Testis (tissue), 3 donors: ENCODE results near the gene SDCBP2. TPM values are rescaled to one million over a fixed set of nuclear protein-coding genes. Genes with fewer than 3 reads are reported as not detected.

Source experiments
- DNase-seq: peaks from one replicate; pipeline ENCODE4 v3.0.0-alpha.2; 2019
- H3K27ac ChIP-seq, 2 donors: fragments of 200-600 bp; sonication (generic); one replicate each; pipeline ENCODE4 v1.5.1; 2019
- H3K27me3 ChIP-seq: fragments of 200-600 bp; sonication (generic); one replicate; pipeline ENCODE4 v1.5.1; 2019
- H3K36me3 ChIP-seq: fragments of 200-600 bp; sonication (generic); one replicate; pipeline ENCODE4 v1.5.1; 2017; ENCODE audit warnings: low read depth; ENCODE audit errors: missing control alignments
- H3K4me1 ChIP-seq: fragments of 200-600 bp; sonication (generic); one replicate; pipeline ENCODE4 v1.5.1; 2019
- H3K4me3 ChIP-seq, 2 donors: fragments of 200-600 bp; sonication (generic); one replicate each; pipeline ENCODE4 v1.5.1; 2017 to 2019
- H3K9me3 ChIP-seq: fragments of 200-600 bp; sonication (generic); one replicate; pipeline ENCODE4 v1.5.1; 2017
- POLR2A ChIP-seq: fragments of 450-650 bp; IDR thresholded peaks from one replicate; pipeline ENCODE4 v1.6.1; 2017; ENCODE audit warnings: antibody characterized with exemption, mild to moderate bottlenecking, moderate library complexity
- WGBS, 2 donors: methylation state at CpG; one replicate each; pipeline ENCODE4 v1.1.5; 2018; 5-methylcytosine and 5-hydroxymethylcytosine counted together
- intact Hi-C: fragments of 100-400 bp; cut with DNase I; formaldehyde crosslinking; loops from one replicate; pipeline ENCODE4 v1.15.1; 2023; ENCODE audit warnings: low total_unique reads
- polyA plus RNA-seq: library from polyadenylated mRNA; stranded (reverse); fragments of 350-450 nt; fragmentation: Illumina TruSeq; extraction: RNeasy Lipid Tissue Mini Kit (QIAGEN cat#74804); gene quantifications from one replicate; pipeline ENCODE4 v1.2.3, GENCODE V29; 2014; ENCODE audit warnings: low read depth, low replicate concordance; ENCODE audit not compliant: insufficient read depth
- total RNA-seq, 2 donors: library from RNA; depleted of rRNA; stranded (reverse); fragments of >200 nt; gene quantifications; one replicate each; pipeline ENCODE4 v1.2.3, GENCODE V29; 2016
- TF ChIP-seq, protein P1 (sequence below), 3 experiments: fragments of 450-650 bp in 2 of 3; fragments of 200-600 bp in 1 of 3; sonication (generic) in 1 of 3; IDR thresholded peaks; one replicate each; pipeline ENCODE4 v1.5.1; 2016 to 2019; ENCODE audit warnings: antibody characterized with exemption in 3 of 3, mild to moderate bottlenecking in 2 of 3, moderate library complexity in 1 of 3

Gene SDCBP2
- total and polyA plus RNA-seq, 3 donors from 2014 or later = 5.5 to 10.9 (median 6.4) TPM

DNA sequence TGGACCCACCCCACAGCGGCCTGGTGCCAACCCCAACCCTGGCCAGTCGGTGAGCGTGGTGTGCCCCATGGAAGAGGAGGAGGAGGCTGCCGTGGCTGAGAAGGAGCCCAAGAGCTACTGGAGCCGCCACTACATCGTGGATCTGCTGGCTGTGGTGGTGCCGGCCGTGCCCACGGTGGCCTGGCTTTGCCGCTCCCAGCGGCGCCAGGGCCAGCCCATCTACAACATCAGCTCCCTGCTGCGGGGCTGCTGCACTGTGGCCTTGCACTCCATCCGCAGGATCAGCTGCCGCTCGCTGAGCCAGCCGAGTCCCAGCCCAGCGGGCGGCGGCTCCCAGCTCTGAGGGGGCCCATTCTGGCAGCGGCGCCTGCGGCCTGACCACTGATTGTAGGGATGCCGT is 23.2 kb downstream of the SDCBP2 start:
- intact Hi-C loops = no loop called here
- Histone ChIP-seq H3K27me3 (no peaks in the 10 kb centered on the region), H3K27ac (no peak overlapping the region), H3K36me3 (no peaks in the 10 kb centered on the region), H3K9me3 (no peaks in the 10 kb centered on the region), H3K4me3 (no peak overlapping the region), H3K4me1 (no peaks in the 10 kb centered on the region)
- TF ChIP-seq, protein P1, sequence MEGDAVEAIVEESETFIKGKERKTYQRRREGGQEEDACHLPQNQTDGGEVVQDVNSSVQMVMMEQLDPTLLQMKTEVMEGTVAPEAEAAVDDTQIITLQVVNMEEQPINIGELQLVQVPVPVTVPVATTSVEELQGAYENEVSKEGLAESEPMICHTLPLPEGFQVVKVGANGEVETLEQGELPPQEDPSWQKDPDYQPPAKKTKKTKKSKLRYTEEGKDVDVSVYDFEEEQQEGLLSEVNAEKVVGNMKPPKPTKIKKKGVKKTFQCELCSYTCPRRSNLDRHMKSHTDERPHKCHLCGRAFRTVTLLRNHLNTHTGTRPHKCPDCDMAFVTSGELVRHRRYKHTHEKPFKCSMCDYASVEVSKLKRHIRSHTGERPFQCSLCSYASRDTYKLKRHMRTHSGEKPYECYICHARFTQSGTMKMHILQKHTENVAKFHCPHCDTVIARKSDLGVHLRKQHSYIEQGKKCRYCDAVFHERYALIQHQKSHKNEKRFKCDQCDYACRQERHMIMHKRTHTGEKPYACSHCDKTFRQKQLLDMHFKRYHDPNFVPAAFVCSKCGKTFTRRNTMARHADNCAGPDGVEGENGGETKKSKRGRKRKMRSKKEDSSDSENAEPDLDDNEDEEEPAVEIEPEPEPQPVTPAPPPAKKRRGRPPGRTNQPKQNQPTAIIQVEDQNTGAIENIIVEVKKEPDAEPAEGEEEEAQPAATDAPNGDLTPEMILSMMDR (IDR thresholded peaks at IDR 0.05) = no peak
- no peak for TF ChIP-seq POLR2A
- no peak for DNase-seq
- WGBS, 2 donors = 89 to 94% methylated on average over 11 to 24 of the region's 24 CpGs

DNA sequence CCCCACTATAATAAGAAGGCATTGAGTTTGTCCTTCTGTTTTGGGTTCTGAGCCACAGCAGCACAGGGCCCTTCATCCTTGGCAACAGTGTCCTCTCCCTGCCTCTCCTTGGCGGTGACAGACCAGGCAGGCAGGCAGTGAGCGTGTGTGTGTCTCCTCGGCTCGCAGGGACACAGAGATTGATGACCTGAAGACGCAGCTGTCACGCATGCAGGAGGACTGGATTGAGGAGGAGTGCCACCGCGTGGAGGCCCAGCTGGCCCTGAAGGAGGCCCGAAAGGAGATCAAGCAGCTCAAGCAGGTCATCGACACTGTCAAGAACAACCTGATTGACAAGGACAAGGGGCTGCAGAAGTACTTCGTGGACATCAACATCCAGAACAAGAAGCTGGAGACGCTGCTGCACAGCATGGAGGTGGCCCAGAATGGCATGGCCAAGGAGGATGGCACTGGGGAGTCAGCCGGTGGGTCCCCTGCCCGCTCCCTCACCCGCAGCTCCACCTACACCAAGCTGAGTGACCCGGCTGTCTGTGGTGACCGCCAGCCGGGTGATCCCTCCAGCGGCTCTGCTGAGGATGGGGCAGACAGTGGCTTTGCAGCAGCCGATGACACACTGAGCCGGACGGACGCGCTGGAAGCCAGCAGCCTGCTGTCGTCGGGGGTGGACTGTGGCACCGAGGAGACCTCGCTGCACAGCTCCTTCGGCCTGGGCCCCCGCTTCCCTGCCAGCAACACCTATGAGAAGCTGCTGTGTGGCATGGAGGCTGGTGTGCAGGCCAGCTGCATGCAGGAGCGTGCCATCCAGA is 24.0 kb downstream of the SDCBP2 start:
- TF ChIP-seq POLR2A = no peak
- TF ChIP-seq, protein P1 (IDR thresholded peaks at IDR 0.05) = no peak
- Histone ChIP-seq H3K27me3 (no peaks in the 10 kb centered on the region), H3K27ac (no peak overlapping the region), H3K4me3 (no peak overlapping the region), H3K36me3 (no peaks in the 10 kb centered on the region), H3K9me3 (no peaks in the 10 kb centered on the region), H3K4me1 (no peaks in the 10 kb centered on the region)
- intact Hi-C loops = no loop called here
- DNase-seq = no peak
- WGBS, 2 donors = 58 to 82% methylated on average over 9 to 31 of the region's 31 CpGs

DNA sequence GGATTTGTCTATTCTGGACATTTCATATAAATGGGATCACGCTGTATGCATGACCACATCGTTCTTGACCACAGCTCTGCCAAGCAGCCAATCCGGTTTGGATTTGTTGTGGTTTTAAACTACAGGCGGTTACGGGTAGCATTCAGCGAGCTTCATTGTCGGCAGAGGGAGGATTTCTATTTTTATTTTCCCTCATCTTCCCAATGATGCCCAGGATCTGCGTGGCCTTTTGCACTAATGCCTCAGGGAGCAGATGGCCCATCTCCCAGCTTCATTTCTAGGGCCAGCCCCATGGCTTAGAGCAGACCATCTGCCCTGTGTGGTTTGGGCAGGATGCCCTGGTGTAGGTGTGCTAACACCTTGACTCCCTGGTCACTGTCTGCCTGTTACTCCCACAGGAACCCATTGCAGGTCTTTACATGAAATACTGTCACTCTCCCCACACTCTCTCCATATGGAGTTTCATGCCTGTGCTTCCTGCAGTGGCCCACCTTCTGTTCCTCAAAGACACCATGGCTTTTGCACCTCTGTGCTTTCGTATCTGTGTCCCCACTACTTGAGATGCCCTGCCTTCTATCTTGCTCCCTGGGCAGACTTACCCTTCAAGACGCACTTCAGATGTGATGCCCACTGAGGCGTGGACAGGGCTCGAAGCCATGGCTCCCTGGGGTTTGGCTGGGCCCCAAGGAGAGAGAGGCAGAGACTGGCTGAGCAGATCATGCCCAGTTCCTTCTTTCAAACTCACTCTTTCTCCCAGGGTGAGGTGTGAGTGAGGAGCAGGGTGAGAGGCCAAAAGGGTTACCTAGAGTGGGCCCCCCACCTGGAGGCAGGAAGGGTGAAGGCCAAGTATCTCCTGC is 26.0 kb downstream of the SDCBP2 start:
- no peaks in the 10 kb centered on the region for H3K9me3 ChIP-seq
- intact Hi-C loops = no loop called here
- no peak for DNase-seq
- TF ChIP-seq, protein P1 (IDR thresholded peaks at IDR 0.05) = no peak
- TF ChIP-seq POLR2A = no peak
- H3K4me3 ChIP-seq = no peak overlapping the region
- no peaks in the 10 kb centered on the region for H3K27me3 ChIP-seq
- no peaks in the 10 kb centered on the region for H3K36me3 ChIP-seq
- no peak overlapping the region for H3K27ac ChIP-seq
- 81 to 86% methylated on average over 12 of the region's 12 CpGs for WGBS, 2 donors
- no peaks in the 10 kb centered on the region for H3K4me1 ChIP-seq

DNA sequence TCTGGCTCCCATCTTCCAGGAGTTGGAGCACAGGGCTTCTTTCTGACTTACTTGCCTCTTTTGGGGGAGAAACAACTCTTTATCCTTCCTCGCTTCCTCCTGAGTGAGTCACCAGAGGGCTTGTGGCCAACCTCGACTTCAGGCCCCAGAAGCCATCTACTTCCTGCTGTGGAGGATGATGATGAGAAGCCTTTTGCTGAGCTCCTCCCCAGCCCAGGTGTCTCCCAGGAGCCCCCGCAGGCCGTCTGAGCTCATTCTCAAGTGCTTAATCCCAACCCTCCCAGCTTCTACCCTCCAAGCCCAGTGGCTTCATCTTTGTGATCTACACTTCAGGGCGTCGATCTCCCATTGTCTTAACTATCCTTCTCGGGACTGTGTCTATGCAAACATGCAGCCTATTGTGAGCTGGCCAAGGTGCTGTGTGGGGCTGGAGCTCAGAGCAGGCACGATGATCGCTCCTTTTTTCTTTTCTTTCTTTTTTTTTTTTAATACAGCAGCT is 27.9 kb downstream of the SDCBP2 start:
- H3K36me3 ChIP-seq = no peaks in the 10 kb centered on the region
- intact Hi-C loops = no loop called here

More for the DNA sequence above, 27.9 kb downstream of the SDCBP2 start:
- no peak overlapping the region for H3K4me3 ChIP-seq
- 80 to 82% methylated on average over 7 to 9 of the region's 9 CpGs for WGBS, 2 donors
- no peaks in the 10 kb centered on the region for H3K27me3 ChIP-seq
- TF ChIP-seq POLR2A = no peak
- TF ChIP-seq, protein P1 (IDR thresholded peaks at IDR 0.05) = no peak
- H3K9me3 ChIP-seq = no peaks in the 10 kb centered on the region
- no peak overlapping the region for H3K27ac ChIP-seq
- H3K4me1 ChIP-seq = no peaks in the 10 kb centered on the region
- DNase-seq = no peak
